CD4-positive, alpha-beta T cell (primary cell): ENCODE data around the gene RAPGEF1. TPM values are rescaled to one million over a fixed set of nuclear protein-coding genes. Genes with fewer than 3 reads are reported as not detected.

Source experiments
- ATAC-seq: fragments of 200-7000 bp; cut with Tn5 transposase; one replicate; pipeline ENCODE4 v1.10.0; 2022; ENCODE audit warnings: mild to moderate bottlenecking; ENCODE audit not compliant: poor library complexity
- CTCF ChIA-PET: fragments of 350-600 bp; sonication (Branson Sonifier 250); formaldehyde crosslinking; loops from one replicate; lab custom pipeline; 2021; ENCODE audit warnings: antibody characterized with exemption, inconsistent platforms; lab: Charles Lee
- POLR2A ChIA-PET: fragments of 350-600 bp; sonication (Branson Sonifier 250); formaldehyde crosslinking; loops from one replicate; lab custom pipeline; 2021; ENCODE audit warnings: antibody characterized with exemption, inconsistent platforms; lab: Charles Lee
- DNase-seq, 14 experiments: peaks; one replicate each; pipeline ENCODE4 v3.0.0-alpha.2; 2013 to 2020; ENCODE audit warnings: mixed read lengths in 2 of 14
- H3K27ac ChIP-seq, 2 donors: one replicate each; pipeline versions ENCODE4 v1.5.1 to v1.7.0; 2013; ENCODE audit warnings: low read length in 2 of 2, low read depth in 1 of 2, mild to moderate bottlenecking in 1 of 2
- H3K27me3 ChIP-seq, 2 experiments: 1 replicate in 1 of 2; 2 replicates in 1 of 2; pipeline versions ENCODE4 v1.6.1 to v1.7.0; 2013; ENCODE audit warnings: low read length in 2 of 2, control low read depth in 1 of 2, mild to moderate bottlenecking in 1 of 2, moderate library complexity in 1 of 2; ENCODE audit not compliant: insufficient read depth in 2 of 2, control insufficient read depth in 1 of 2
- H3K36me3 ChIP-seq: one replicate; pipeline ENCODE4 v1.6.1; 2013; ENCODE audit warnings: low read length, control low read depth; ENCODE audit not compliant: insufficient read depth
- H3K4me1 ChIP-seq: one replicate; pipeline ENCODE4 v1.6.1; 2013; ENCODE audit warnings: low read length, control low read depth; ENCODE audit not compliant: insufficient read depth
- H3K4me3 ChIP-seq: one replicate; pipeline ENCODE4 v1.5.1; 2013; ENCODE audit warnings: mild to moderate bottlenecking, low read length, moderate library complexity
- H3K9me3 ChIP-seq, 2 experiments: 1 replicate in 1 of 2; 2 replicates in 1 of 2; pipeline versions ENCODE4 v1.6.1 to v1.7.0; 2013; ENCODE audit warnings: low read length in 2 of 2, mild to moderate bottlenecking in 2 of 2, control low read depth in 1 of 2, moderate library complexity in 1 of 2; ENCODE audit not compliant: control insufficient read depth in 1 of 2, insufficient read depth in 1 of 2
- H3K27ac Mint-ChIP-seq: one replicate; pipeline ENCODE4 v1.8.0; 2020; ENCODE audit warnings: mixed read lengths
- H3K27me3 Mint-ChIP-seq: one replicate; pipeline ENCODE4 v1.8.0; 2021; ENCODE audit warnings: mixed read lengths
- H3K36me3 Mint-ChIP-seq: one replicate; pipeline ENCODE4 v1.8.0; 2021; ENCODE audit warnings: low read depth, mixed read lengths
- H3K4me1 Mint-ChIP-seq: one replicate; pipeline ENCODE4 v1.8.0; 2021; ENCODE audit warnings: low read depth, mixed read lengths
- H3K4me3 Mint-ChIP-seq: one replicate; pipeline ENCODE4 v1.8.0; 2020; ENCODE audit warnings: mild to moderate bottlenecking, mixed read lengths
- H3K9me3 Mint-ChIP-seq: one replicate; pipeline ENCODE4 v1.8.0; 2020; ENCODE audit warnings: mixed read lengths
- intact Hi-C, 2 experiments: fragments of 100-400 bp; cut with DNase I in 1 of 2; cut with micrococcal nuclease in 1 of 2; formaldehyde crosslinking; loops; one replicate each; pipeline versions ENCODE4 v1.15.1 to v1.9.0; 2023 to 2025; cut with DNase I, micrococcal nuclease
- total RNA-seq, 174 experiments: library from RNA in 2 of 174; stranded (reverse) in 2 of 174; gene quantifications; one replicate each; pipeline ENCODE4 v1.2.3 and lab custom pipeline; 2021 to 2026
- TF ChIP-seq, protein P1 (sequence below): fragments of 200-600 bp; IDR thresholded peaks from one replicate; pipeline ENCODE4 v1.8.0; 2022; ENCODE audit warnings: antibody characterized with exemption, mild to moderate bottlenecking

RAPGEF1 gene
- total RNA-seq, 2 experiments from 2014 or later = 130 to 134 TPM

DNA sequence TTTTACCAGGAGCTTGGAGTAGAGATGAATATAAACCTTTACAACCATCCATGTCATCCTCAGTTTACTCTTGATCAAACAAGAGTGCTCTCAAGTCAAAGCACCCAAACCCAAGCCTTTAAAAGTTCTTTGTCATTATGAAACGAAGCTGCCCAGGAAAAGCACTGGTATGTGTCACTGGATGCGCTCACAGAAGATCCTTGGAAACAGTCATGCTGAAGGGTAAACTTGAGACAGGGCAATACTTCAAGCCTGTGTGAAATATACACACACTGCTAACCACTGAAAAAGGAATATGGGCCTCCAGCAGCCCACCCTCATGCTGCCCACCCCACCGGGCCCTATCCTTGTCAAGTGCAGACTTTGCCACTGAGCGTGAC lies 110.1 kb downstream of the RAPGEF1 start:
- ChIA-PET CTCF (interaction anchor here (1.0 to 2.1 kb wide), 4 partner anchors 38 to 104 kb away, joined by 3 to 5 read pairs (median 4); no protein-coding TSS in a partner anchor), POLR2A (no interaction called here)
- intact Hi-C loops = loop anchor here in 1 of 2 experiments (5.0 kb wide), 1 partner anchor 97 kb away; no protein-coding TSS in a partner anchor
- TF ChIP-seq, protein P1, sequence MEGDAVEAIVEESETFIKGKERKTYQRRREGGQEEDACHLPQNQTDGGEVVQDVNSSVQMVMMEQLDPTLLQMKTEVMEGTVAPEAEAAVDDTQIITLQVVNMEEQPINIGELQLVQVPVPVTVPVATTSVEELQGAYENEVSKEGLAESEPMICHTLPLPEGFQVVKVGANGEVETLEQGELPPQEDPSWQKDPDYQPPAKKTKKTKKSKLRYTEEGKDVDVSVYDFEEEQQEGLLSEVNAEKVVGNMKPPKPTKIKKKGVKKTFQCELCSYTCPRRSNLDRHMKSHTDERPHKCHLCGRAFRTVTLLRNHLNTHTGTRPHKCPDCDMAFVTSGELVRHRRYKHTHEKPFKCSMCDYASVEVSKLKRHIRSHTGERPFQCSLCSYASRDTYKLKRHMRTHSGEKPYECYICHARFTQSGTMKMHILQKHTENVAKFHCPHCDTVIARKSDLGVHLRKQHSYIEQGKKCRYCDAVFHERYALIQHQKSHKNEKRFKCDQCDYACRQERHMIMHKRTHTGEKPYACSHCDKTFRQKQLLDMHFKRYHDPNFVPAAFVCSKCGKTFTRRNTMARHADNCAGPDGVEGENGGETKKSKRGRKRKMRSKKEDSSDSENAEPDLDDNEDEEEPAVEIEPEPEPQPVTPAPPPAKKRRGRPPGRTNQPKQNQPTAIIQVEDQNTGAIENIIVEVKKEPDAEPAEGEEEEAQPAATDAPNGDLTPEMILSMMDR = no peak
- Histone ChIP-seq H3K9me3 (no peaks in the 10 kb centered on the region), H3K27ac (peak overlapping the region in 1 of 2 donors; percentile 45), H3K4me1 (peaks cover 57% of the 10 kb centered on the region), H3K36me3 (peaks cover 68% of the 10 kb centered on the region), H3K27me3 (no peaks in the 10 kb centered on the region), H3K4me3 (no peak overlapping the region)
- Mint-ChIP-seq H3K4me1 (peaks cover 42% of the 10 kb centered on the region), H3K4me3 (no peak overlapping the region), H3K9me3 (no peaks in the 10 kb centered on the region), H3K27ac (peak overlapping the region; percentile 95), H3K36me3 (peaks cover 75% of the 10 kb centered on the region), H3K27me3 (no peaks in the 10 kb centered on the region)
- ATAC-seq (no peak), DNase-seq (peak in 1 of 14 experiments; percentile 45)

DNA sequence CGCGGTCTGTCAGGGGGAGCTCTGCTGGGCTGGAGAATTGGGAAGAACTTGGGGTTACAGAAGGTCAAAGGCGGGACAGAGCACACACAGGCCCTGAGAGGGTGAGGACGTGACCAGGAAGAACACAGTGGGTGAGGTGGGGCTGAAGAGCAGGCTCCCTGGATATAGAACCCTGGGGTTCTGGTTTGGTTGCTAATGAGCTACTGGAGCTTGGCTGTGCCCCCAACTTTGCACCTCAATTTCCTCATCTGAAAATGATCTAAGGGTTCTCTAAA lies 110.7 kb downstream of the RAPGEF1 start:
- TF ChIP-seq, protein P1 = no peak
- Histone ChIP-seq H3K4me1 (peaks cover 61% of the 10 kb centered on the region), H3K36me3 (peaks cover 73% of the 10 kb centered on the region), H3K27ac (peak overlapping the region; percentile 38 to 62), H3K27me3 (no peaks in the 10 kb centered on the region), H3K4me3 (no peak overlapping the region), H3K9me3 (no peaks in the 10 kb centered on the region)
- H3K27me3 Mint-ChIP-seq = no peaks in the 10 kb centered on the region
- no peak for ATAC-seq
- intact Hi-C loops = no loop called here
- H3K36me3 Mint-ChIP-seq = peaks cover 79% of the 10 kb centered on the region
- peaks cover 44% of the 10 kb centered on the region for H3K4me1 Mint-ChIP-seq
- ChIA-PET CTCF (interaction anchor here (1.0 to 2.1 kb wide), 3 partner anchors 38 to 105 kb away, joined by 3 to 5 read pairs (median 4); no protein-coding TSS in a partner anchor), POLR2A (no interaction called here)
- H3K4me3 Mint-ChIP-seq = no peak overlapping the region
- H3K27ac Mint-ChIP-seq = peak overlapping the region; percentile 95
- no peak for DNase-seq
- H3K9me3 Mint-ChIP-seq = no peaks in the 10 kb centered on the region

DNA sequence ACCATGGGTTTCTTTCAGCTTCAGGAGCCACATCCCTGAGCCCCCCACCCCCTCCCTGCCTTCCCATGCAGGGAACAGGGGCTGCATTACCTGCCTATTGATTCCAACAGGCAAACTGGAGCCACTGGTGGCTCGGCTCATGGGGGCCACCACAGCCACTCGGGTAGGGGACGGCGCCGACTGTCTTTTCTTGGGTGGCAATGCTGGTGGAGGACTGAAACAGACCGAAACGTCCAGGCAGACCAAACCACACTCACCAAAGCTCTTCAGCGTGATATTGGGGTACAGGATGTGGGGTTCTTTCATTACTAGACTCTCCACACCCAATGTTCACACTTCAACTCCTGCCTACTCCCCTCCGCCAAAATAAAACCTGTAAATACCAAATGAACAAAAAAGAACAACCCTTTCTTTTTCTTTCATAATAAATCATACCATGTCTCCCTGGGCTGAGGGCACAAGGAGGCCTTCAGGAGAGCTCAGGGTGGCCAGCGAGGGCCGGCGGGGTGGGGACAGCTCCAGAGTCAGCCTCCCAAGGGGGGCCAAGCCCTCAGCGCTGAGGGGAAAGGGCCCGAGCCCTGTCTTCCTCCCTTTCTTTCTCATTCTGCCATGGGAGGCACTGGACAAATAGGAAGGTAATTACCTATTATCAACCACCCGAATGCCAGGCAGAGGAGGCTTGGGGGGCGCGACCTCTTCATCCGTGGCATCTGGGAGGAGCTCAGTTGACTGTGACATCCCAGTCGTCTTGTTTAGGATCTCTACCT lies 111.2 kb downstream of the RAPGEF1 start:
- Histone ChIP-seq H3K4me3 (no peak overlapping the region), H3K4me1 (peaks cover 61% of the 10 kb centered on the region), H3K36me3 (peaks cover 73% of the 10 kb centered on the region), H3K9me3 (no peaks in the 10 kb centered on the region), H3K27me3 (no peaks in the 10 kb centered on the region), H3K27ac (peak overlapping the region; percentile 38 to 62)
- ChIA-PET CTCF (interaction anchor here (1.2 to 1.6 kb wide), 3 partner anchors 49 to 112 kb away, joined by 4 to 6 read pairs (median 4); partner anchors contain the start of gene RAPGEF1), POLR2A (interaction anchor here (0.9 to 2.2 kb wide), 3 partner anchors 49 to 111 kb away, joined by 3 to 7 read pairs (median 5); no protein-coding TSS in a partner anchor)
- H3K27me3 Mint-ChIP-seq = no peaks in the 10 kb centered on the region
- peaks cover 43% of the 10 kb centered on the region for H3K4me1 Mint-ChIP-seq
- DNase-seq (peak in 3 of 14 experiments; percentile 44 to 75 (median 49)), ATAC-seq (no peak)
- intact Hi-C loops = loop anchor here in 1 of 2 experiments (1.0 kb wide), 1 partner anchor 28 kb away; no protein-coding TSS in a partner anchor
- H3K27ac Mint-ChIP-seq = peak overlapping the region; percentile 95
- peaks cover 79% of the 10 kb centered on the region for H3K36me3 Mint-ChIP-seq
- H3K9me3 Mint-ChIP-seq = no peaks in the 10 kb centered on the region
- no peak overlapping the region for H3K4me3 Mint-ChIP-seq
- TF ChIP-seq, protein P1 = no peak
